Measurements from ENCODE around the gene SDK1. TPM values are rescaled to one million over a fixed set of nuclear protein-coding genes. Genes with fewer than 3 reads are reported as not detected.

SDK1 gene
- total and polyA plus RNA-seq, 2 of the 8 experiments (the other 6 are each of a cell fraction or from before 2014, with no cell fraction given): 3.3 to 7.2 TPM

DNA sequence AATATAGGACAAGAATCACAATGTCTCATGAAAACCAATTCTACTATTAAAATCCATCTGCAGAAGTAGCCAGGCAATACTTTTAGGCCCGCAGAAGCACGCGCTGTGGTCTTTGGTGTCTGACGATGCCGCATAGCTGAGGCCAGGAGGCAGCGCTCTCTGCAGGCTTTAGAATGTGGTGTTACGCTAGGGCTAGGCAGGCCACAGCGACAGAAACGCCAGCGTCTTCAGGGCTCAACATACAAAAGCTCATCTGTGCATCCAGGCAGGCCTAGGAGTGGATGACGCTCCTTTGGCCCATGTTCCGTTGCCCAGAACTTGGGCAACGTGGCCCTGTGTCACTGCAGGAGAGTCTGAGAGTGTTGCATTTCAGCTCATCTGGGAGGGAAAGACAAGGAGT, 779.9 kb downstream of the SDK1 start:
- Histone ChIP-seq H2BK5ac (ENCODE audit: low read depth, low read length) (no peak overlapping the region), H2BK120ac (replicated peaks; ENCODE audit: low read depth, low read length) (no peak overlapping the region), H3K18ac (ENCODE audit: extremely low read depth, low read length) (no peak overlapping the region), H2BK20ac (ENCODE audit: low read length) (no peak overlapping the region), H2AFZ (ENCODE audit: low read length) (no peak overlapping the region), H3K79me1 (ENCODE audit: low read depth, low read length) (no peaks in the 10 kb centered on the region), H4K5ac (ENCODE audit: insufficient read length, low read depth, low read length) (peak overlapping the region; percentile 16), H4K8ac (ENCODE audit: extremely low read depth, insufficient read depth, low read length) (no peak overlapping the region; the same call in 1 of the 2 replicates), H3K23me2 (ENCODE audit: low read depth, low read length) (no peaks in the 10 kb centered on the region; the same call in 1 of the 2 replicates), H3K36me3 (ENCODE audit: control insufficient read depth in 2 of 4, insufficient read depth in 4 of 4, low read length in 3 of 4) (no peaks in the 10 kb centered on the region), H2BK15ac (ENCODE audit: low read length) (no peak overlapping the region), H2AK5ac (ENCODE audit: low read depth, low read length) (no peak overlapping the region), H3K27me3 (replicated peaks in 1 of 4; ENCODE audit: control insufficient read depth in 3 of 4, extremely low read depth in 1 of 4, insufficient read depth in 3 of 4, low read length in 3 of 4) (no peaks in the 10 kb centered on the region), H3K9ac (replicated peaks in 1 of 4; ENCODE audit: extremely low read depth in 1 of 4, low read depth in 3 of 4, low read length in 3 of 4) (no peak overlapping the region), H4K20me1 (replicated peaks in 1 of 2; ENCODE audit: control insufficient read depth in 1 of 2, insufficient read depth in 2 of 2, low read length in 2 of 2) (no peaks in the 10 kb centered on the region), H4K91ac (replicated peaks; ENCODE audit: insufficient read length, low read length) (no peak overlapping the region), H3K56ac (replicated peaks; ENCODE audit: insufficient read length, low read depth, low read length) (no peak overlapping the region), H2BK12ac (ENCODE audit: low read depth, low read length) (no peak overlapping the region), H3K4ac (replicated peaks; ENCODE audit: insufficient read length, low read depth, low read length) (no peak overlapping the region), H3K4me2 (ENCODE audit: insufficient read depth in 1 of 2, low read depth in 2 of 2, low read length in 2 of 2) (no peak overlapping the region), H3K23ac (ENCODE audit: insufficient read length) (no peak overlapping the region), H3K9me3 (ENCODE audit: insufficient read depth in 2 of 2, low read depth in 1 of 2, low read length in 1 of 2) (no peaks in the 10 kb centered on the region; a peak in 1 of 4 replicates), H3K4me1 (replicated peaks in 1 of 4; ENCODE audit: control insufficient read depth in 3 of 4, insufficient read depth in 4 of 4, low read length in 3 of 4) (no peaks in the 10 kb centered on the region; a peak in 1 of 7 replicates), H3K14ac (ENCODE audit: insufficient read length) (no peak overlapping the region), H3K79me2 (ENCODE audit: control insufficient read depth in 1 of 2, insufficient read depth in 2 of 2, low read length in 2 of 2) (no peaks in the 10 kb centered on the region), H3K4me3 (ENCODE audit: extremely low read depth in 1 of 4, insufficient read depth in 2 of 4, low read depth in 3 of 4, low read length in 4 of 4) (no peak overlapping the region), H3K27ac (ENCODE audit: low read depth, low read length) (no peak overlapping the region)
- FAIRE-seq: no peak
- ChIA-PET CTCF (ENCODE audit: partially characterized antibody) (interaction anchor here (0.5 to 1.2 kb wide), 7 partner anchors 8 to 1491 kb away, joined by 3 to 4 read pairs (median 3); no protein-coding TSS in a partner anchor), POLR2A (ENCODE audit: partially characterized antibody) (interaction anchor here (0.6 kb wide), 2 partner anchors 58 to 332 kb away, joined by 3 to 5 read pairs; no protein-coding TSS in a partner anchor)
- 89% methylated on average over 13 of the region's 13 CpGs; no CpG with 5 or more reads in 1 of the 2 experiments for WGBS, 2 experiments (ENCODE audit: extremely low coverage in 1 of 2, insufficient coverage in 1 of 2, insufficient read length in 1 of 2, insufficient replicate concordance in 2 of 2, low coverage in 1 of 2, low lambda C conversion rate in 2 of 2, missing lambda C conversion rate in 1 of 2)
- peak; percentile 36 to 42 (median 41) for TF ChIP-seq CTCF (IDR thresholded peaks at IDR 0.05; ENCODE audit: control extremely low read depth in 1 of 3, insufficient read depth in 1 of 3, low read depth in 1 of 3, low read length in 3 of 3)
- TF ChIP-seq TEAD4 (IDR thresholded peaks at IDR 0.05; ENCODE audit: low read depth, low read length): 0 out of 2 replicates have a peak, but pooled peaks have one; percentile 8
- no peak for TF ChIP-seq YY1 (IDR thresholded peaks at IDR 0.05; ENCODE audit: low read depth, low read length)
- peak; percentile 52 to 67 for TF ChIP-seq RAD21 (IDR thresholded peaks at IDR 0.05 in 1 of 2, conservative IDR thresholded peaks at IDR 0.05 in 1 of 2; ENCODE audit: low read depth in 2 of 2, low read length in 2 of 2)
- peak in 1 of 2 experiments; percentile 38 for DNase-seq (ENCODE audit: low read depth in 1 of 2, low spot score in 2 of 2)
